Measurements from ENCODE around the gene NOC2L. TPM values are rescaled to one million over a fixed set of nuclear protein-coding genes. Genes with fewer than 3 reads are reported as not detected.

NOC2L gene
- total RNA-seq, 2 experiments from 2014 or later: 61.7 to 68.7 TPM

- peaks cover 39% of the 10 kb centered on the region for H3K27me3 Mint-ChIP-seq (ENCODE audit: low read depth)
- H3K36me3 Mint-ChIP-seq (ENCODE audit: low read depth): no peaks in the 10 kb centered on the region
- ATAC-seq (no peak), DNase-seq (no peak)
- ChIA-PET CTCF (interaction anchor here (1.0 kb wide), 1 partner anchor 9 kb away, joined by 3 read pairs; no protein-coding TSS in a partner anchor), POLR2A (no interaction called here)
- no peaks in the 10 kb centered on the region for H3K9me3 Mint-ChIP-seq (ENCODE audit: insufficient read depth)
- peaks cover 12% of the 10 kb centered on the region for H3K4me1 Mint-ChIP-seq (ENCODE audit: low read depth)
- peak overlapping the region; percentile 44 for H3K27ac Mint-ChIP-seq
- H3K4me3 Mint-ChIP-seq: no peak overlapping the region
Measured at GRCh38 chr1:910881-911721, 48.0 kb downstream of the NOC2L start.

DNA sequence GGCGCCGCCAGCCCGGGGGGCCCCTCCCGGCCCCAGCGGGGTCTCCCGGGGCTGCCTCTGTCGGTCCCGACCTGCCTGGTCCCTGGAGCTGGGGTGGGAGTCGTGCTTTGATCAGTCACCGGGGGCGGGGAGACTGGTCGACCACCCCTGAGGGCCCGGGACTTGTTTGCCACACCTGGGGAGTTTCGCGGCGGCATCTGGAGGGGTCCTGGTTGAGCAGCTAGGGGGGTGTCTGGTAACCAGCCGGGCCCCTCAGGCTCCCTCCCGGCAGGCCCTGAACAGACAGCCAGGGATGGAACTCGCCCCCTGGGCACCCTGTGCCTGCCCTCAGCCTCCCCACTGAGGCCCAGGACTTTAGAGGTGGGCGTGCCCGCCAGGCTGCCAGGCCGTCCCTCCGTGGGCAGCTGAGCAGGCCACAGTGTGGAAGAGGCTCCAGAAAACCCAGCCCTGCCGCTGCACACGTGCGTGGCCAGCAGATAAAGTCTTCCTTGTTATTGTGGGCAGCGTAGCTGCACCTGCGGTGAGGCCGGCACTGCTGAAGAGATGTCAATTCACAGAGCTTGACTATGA, 48.7 kb downstream of the NOC2L start:
- Mint-ChIP-seq H3K9me3 (ENCODE audit: insufficient read depth) (no peaks in the 10 kb centered on the region), H3K27me3 (ENCODE audit: low read depth) (peaks cover 46% of the 10 kb centered on the region), H3K36me3 (ENCODE audit: low read depth) (no peaks in the 10 kb centered on the region), H3K4me3 (no peak overlapping the region), H3K27ac (no peak overlapping the region), H3K4me1 (ENCODE audit: low read depth) (peaks cover 15% of the 10 kb centered on the region)
- CTCF ChIA-PET: interaction anchor here (1.0 kb wide), 1 partner anchor 10 kb away, joined by 3 read pairs; no protein-coding TSS in a partner anchor
- POLR2A ChIA-PET: no interaction called here
- ATAC-seq (no peak), DNase-seq (no peak)

GRCh38 chr1:909861-910310, 49.2 kb downstream of the NOC2L start:
- no peak for DNase-seq
- no peak overlapping the region for H3K4me3 Mint-ChIP-seq
- ChIA-PET POLR2A (no interaction called here), CTCF (no interaction called here)
- peaks cover 19% of the 10 kb centered on the region for H3K4me1 Mint-ChIP-seq (ENCODE audit: low read depth)
- H3K27ac Mint-ChIP-seq: no peak overlapping the region
- no peaks in the 10 kb centered on the region for H3K36me3 Mint-ChIP-seq (ENCODE audit: low read depth)
- ATAC-seq: no peak
- H3K9me3 Mint-ChIP-seq (ENCODE audit: insufficient read depth): no peaks in the 10 kb centered on the region
- H3K27me3 Mint-ChIP-seq (ENCODE audit: low read depth): peaks cover 50% of the 10 kb centered on the region

DNA sequence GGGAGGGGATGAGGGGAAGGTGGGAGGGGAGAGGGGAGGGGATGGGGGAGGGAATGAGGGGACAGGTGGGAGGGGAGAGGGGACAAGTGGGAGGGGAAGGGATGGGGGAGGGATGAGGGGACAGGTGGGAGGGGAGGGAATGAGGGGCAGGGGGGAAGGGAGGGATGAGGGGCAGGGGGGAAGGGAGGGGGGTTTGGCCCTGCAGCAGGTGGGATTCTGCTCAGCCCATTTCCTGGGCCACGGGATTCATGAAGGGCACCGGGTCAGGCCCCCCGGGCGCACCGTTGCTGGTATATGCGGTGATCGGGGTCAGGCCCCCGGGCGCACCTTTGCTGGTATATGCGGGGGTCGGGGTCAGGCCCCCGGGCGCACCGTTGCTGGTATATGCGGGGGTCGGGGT, 50.4 kb downstream of the NOC2L start:
- peaks cover 23% of the 10 kb centered on the region for H3K4me1 Mint-ChIP-seq (ENCODE audit: low read depth)
- POLR2A ChIA-PET: no interaction called here
- no peak for ATAC-seq
- no peak overlapping the region for H3K4me3 Mint-ChIP-seq
- DNase-seq: no peak
- no peaks in the 10 kb centered on the region for H3K36me3 Mint-ChIP-seq (ENCODE audit: low read depth)
- no peak overlapping the region for H3K27ac Mint-ChIP-seq
- CTCF ChIA-PET: no interaction called here
- H3K27me3 Mint-ChIP-seq (ENCODE audit: low read depth): peaks cover 54% of the 10 kb centered on the region
- H3K9me3 Mint-ChIP-seq (ENCODE audit: insufficient read depth): no peaks in the 10 kb centered on the region

- peaks cover 53% of the 10 kb centered on the region for H3K27me3 Mint-ChIP-seq (ENCODE audit: low read depth)
- H3K4me1 Mint-ChIP-seq (ENCODE audit: low read depth): peaks cover 24% of the 10 kb centered on the region
- ChIA-PET POLR2A (no interaction called here), CTCF (no interaction called here)
- H3K36me3 Mint-ChIP-seq (ENCODE audit: low read depth): no peaks in the 10 kb centered on the region
- ATAC-seq (no peak), DNase-seq (no peak)
- H3K27ac Mint-ChIP-seq: no peak overlapping the region
- H3K9me3 Mint-ChIP-seq (ENCODE audit: insufficient read depth): no peaks in the 10 kb centered on the region
- H3K4me3 Mint-ChIP-seq: no peak overlapping the region
Measured at GRCh38 chr1:907611-908451, 51.2 kb downstream of the NOC2L start.

DNA sequence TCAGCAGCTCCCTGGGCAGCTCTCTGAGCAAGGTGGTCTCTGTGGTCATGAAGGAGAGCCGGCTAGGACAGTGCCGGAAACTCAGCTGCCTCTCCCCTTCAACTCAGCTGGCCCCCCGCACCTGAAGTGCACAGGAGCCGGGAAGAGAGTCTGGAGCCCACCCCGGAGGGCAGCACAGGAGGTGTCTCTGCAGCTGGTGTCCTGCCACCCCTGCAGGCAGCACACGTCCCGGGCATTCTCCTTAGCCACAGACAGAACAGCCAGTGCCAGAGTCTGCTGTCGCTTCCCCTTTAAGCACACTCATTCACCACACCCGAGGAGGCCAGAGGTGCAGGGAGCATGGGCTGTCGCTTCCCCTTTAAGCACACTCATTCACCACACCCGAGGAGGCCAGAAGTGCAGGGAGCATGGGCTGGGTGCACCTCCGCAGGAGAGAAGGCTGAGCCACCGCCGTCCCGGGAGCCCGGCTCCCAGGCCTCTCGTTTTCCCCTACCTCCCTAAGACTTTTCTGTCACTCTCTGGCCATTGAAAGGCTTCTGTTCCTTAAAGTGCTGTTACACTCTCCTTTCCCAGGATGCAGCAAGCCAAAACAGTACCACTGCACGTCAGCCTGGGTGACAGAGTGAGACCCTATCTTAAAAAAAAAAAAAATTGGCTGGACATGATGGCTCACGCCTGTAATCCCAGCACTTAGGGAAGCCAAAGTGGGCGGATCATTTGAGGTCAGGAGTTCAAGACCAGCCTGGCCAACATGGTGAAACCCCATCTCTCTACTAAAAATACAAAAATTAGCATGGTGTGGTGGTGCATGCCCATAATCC, 52.2 kb downstream of the NOC2L start:
- no peak overlapping the region for H3K27ac Mint-ChIP-seq
- no peaks in the 10 kb centered on the region for H3K9me3 Mint-ChIP-seq (ENCODE audit: insufficient read depth)
- ChIA-PET POLR2A (no interaction called here), CTCF (interaction anchor here (1.0 to 2.8 kb wide), 6 partner anchors 8 to 107 kb away, joined by 3 to 8 read pairs (median 4); partner anchors contain the start of gene ISG15)
- H3K27me3 Mint-ChIP-seq (ENCODE audit: low read depth): peaks cover 45% of the 10 kb centered on the region
- ATAC-seq: peak; percentile 31
- no peak overlapping the region for H3K4me3 Mint-ChIP-seq
- peak; percentile 43 for DNase-seq
- H3K36me3 Mint-ChIP-seq (ENCODE audit: low read depth): no peaks in the 10 kb centered on the region
- H3K4me1 Mint-ChIP-seq (ENCODE audit: low read depth): peaks cover 18% of the 10 kb centered on the region

GRCh38 chr1:905811-906599, 53.1 kb downstream of the NOC2L start:
- Mint-ChIP-seq H3K4me3 (peak overlapping the region; percentile 48), H3K4me1 (ENCODE audit: low read depth) (peaks cover 18% of the 10 kb centered on the region), H3K27ac (no peak overlapping the region), H3K36me3 (ENCODE audit: low read depth) (no peaks in the 10 kb centered on the region), H3K9me3 (ENCODE audit: insufficient read depth) (no peaks in the 10 kb centered on the region), H3K27me3 (ENCODE audit: low read depth) (peaks cover 39% of the 10 kb centered on the region)
- ATAC-seq: no peak
- POLR2A ChIA-PET: no interaction called here
- no peak for DNase-seq
- CTCF ChIA-PET: interaction anchor here (1.0 to 2.8 kb wide), 8 partner anchors 9 to 107 kb away, joined by 3 to 8 read pairs (median 4); partner anchors contain the start of gene ISG15

GRCh38 chr1:905071-905749, 53.8 kb downstream of the NOC2L start:
- DNase-seq (no peak), ATAC-seq (peak; percentile 8)
- ChIA-PET CTCF (interaction anchor here (1.1 to 2.8 kb wide), 9 partner anchors 10 to 113 kb away, joined by 3 to 8 read pairs (median 4); no protein-coding TSS in a partner anchor), POLR2A (no interaction called here)
- Mint-ChIP-seq H3K36me3 (ENCODE audit: low read depth) (no peaks in the 10 kb centered on the region), H3K27ac (peak overlapping the region; percentile 20), H3K4me1 (ENCODE audit: low read depth) (peaks cover 18% of the 10 kb centered on the region), H3K27me3 (ENCODE audit: low read depth) (peaks cover 35% of the 10 kb centered on the region), H3K4me3 (peak overlapping the region; percentile 48), H3K9me3 (ENCODE audit: insufficient read depth) (no peaks in the 10 kb centered on the region)

GRCh38 chr1:904310-904950, 54.6 kb downstream of the NOC2L start:
- ATAC-seq (peak; percentile 90), DNase-seq (peak; percentile 87)
- Mint-ChIP-seq H3K9me3 (ENCODE audit: insufficient read depth) (no peaks in the 10 kb centered on the region), H3K36me3 (ENCODE audit: low read depth) (no peaks in the 10 kb centered on the region), H3K27me3 (ENCODE audit: low read depth) (peaks cover 38% of the 10 kb centered on the region), H3K4me1 (ENCODE audit: low read depth) (peaks cover 18% of the 10 kb centered on the region), H3K4me3 (peak overlapping the region; percentile 70), H3K27ac (peak overlapping the region; percentile 30)
- ChIA-PET POLR2A (no interaction called here), CTCF (interaction anchor here (1.1 to 2.8 kb wide), 6 partner anchors 11 to 114 kb away, joined by 3 to 8 read pairs (median 4); no protein-coding TSS in a partner anchor)
